GM18511 (cell line): ENCODE results near the gene B4GAT1.
A peak's percentile ranks its signal among the peaks of the same experiment; 100 is the strongest.

Experiments used
- ATAC-seq: cut with Tn5 transposase; IDR thresholded peaks from one replicate; pipeline ENCODE4 v1.9.1; 2021; ENCODE audit warnings: mild to moderate bottlenecking, moderate library complexity; ENCODE audit not compliant: unreplicated experiment

B4GAT1 gene

GRCh38 chr11:66338276-66339161 is 8.9 kb downstream of the B4GAT1 start:
- no peak for ATAC-seq

GRCh38 chr11:66337103-66337899 is 10.1 kb downstream of the B4GAT1 start:
- no peak for ATAC-seq

- peak; percentile 83 for ATAC-seq
Measured at GRCh38 chr11:66336234-66337102, 11.0 kb downstream of the B4GAT1 start, which contains the start of gene RIN1. RIN1 (minus strand) TSS chr11:66336434; CDS start chr11:66336402, 32 bp downstream.

- ATAC-seq: peak; percentile 9
Measured at GRCh38 chr11:66335531-66336233, 11.7 kb downstream of the B4GAT1 start.

- no peak for ATAC-seq
Measured at GRCh38 chr11:66334605-66335442, 12.6 kb downstream of the B4GAT1 start.

- no peak for ATAC-seq
Measured at GRCh38 chr11:66333896-66334604, 13.4 kb downstream of the B4GAT1 start.

GRCh38 chr11:66333220-66333877 is 14.1 kb downstream of the B4GAT1 start:
- ATAC-seq: no peak

- ATAC-seq: no peak
Measured at GRCh38 chr11:66332371-66333219, 14.8 kb downstream of the B4GAT1 start.

- ATAC-seq: no peak
Measured at GRCh38 chr11:66331542-66332370, 15.7 kb downstream of the B4GAT1 start.

GRCh38 chr11:66330931-66331330 is 16.5 kb downstream of the B4GAT1 start:
- no peak for ATAC-seq

GRCh38 chr11:66329165-66329673 is 18.2 kb downstream of the B4GAT1 start:
- no peak for ATAC-seq

- ATAC-seq: no peak
Measured at GRCh38 chr11:66328302-66329144, 18.9 kb downstream of the B4GAT1 start.

GRCh38 chr11:66328031-66328301 is 19.5 kb downstream of the B4GAT1 start:
- ATAC-seq: no peak

- no peak for ATAC-seq
Measured at GRCh38 chr11:66327171-66328030, 20.0 kb downstream of the B4GAT1 start.
